ENCODE measurements around the gene ZRANB1. TPM values are rescaled to one million over a fixed set of nuclear protein-coding genes. Genes with fewer than 3 reads are reported as not detected.

The ZRANB1 gene
- polyA plus RNA-seq, 1 of the 3 experiments (the other 2 are of a cell fraction) = 6.2 TPM

DNA sequence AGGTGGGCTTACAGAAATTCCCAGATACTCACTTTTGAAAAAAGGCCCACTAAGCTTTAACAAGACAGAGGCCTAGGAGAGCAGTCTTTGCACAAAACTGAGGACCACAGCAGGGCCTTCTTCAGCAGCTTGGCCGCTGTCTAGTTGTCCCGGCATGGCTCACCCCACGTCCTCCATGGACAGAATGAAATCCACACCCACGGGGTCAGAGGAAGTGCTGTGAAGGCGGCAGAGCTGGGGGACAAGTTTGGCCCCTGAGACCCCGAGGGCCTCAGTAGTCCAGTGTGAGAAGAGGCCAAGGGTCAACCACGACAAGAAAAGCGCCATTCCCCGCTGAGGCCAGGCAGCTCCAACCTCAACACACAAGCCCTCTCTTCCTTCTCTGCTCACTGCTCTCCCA, 78.9 kb downstream of the ZRANB1 start:
- POLR2A ChIA-PET = no interaction called here
- H3K4me3 ChIP-seq (ENCODE audit: low read depth in 2 of 2, low read length in 1 of 2) = no peak overlapping the region
- peak overlapping the region in 1 of 2 experiments; percentile 100; a peak in 1 of 4 replicates for H3K27ac ChIP-seq (ENCODE audit: low read depth in 2 of 2, low read length in 1 of 2)
- TF ChIP-seq MEF2A (IDR thresholded peaks at IDR 0.05; ENCODE audit: borderline replicate concordance, low read depth) (no peak), USF1 (IDR thresholded peaks at IDR 0.05; ENCODE audit: borderline replicate concordance, low read depth) (no peak), IRF3 (IDR thresholded peaks at IDR 0.05; ENCODE audit: low read depth, low read length) (no peak), MAX (IDR thresholded peaks at IDR 0.05; ENCODE audit: low read depth) (no peak), CTCF (IDR thresholded peaks at IDR 0.05) (no peak), MXI1 (IDR thresholded peaks at IDR 0.05; ENCODE audit: low read depth, low read length) (no peak), RFX5 (IDR thresholded peaks at IDR 0.05; ENCODE audit: low read length) (no peak), YY1 (IDR thresholded peaks at IDR 0.05; ENCODE audit: low read depth) (no peak), EZH2phosphoT487 (IDR thresholded peaks at IDR 0.05; ENCODE audit: borderline replicate concordance, low read depth) (no peak)
- H3K9me2 ChIP-seq = no peaks in the 10 kb centered on the region
- WGBS (ENCODE audit: low lambda C conversion rate) = 94% methylated on average over 8 of the region's 9 CpGs
- H2AFZ ChIP-seq (ENCODE audit: low read depth) = no peak overlapping the region
- DNase-seq = no peak
- H3K9ac ChIP-seq = no peak overlapping the region
- CTCF ChIA-PET = interaction anchor here (0.6 to 3.6 kb wide), 8 partner anchors 10 to 149 kb away, joined by 3 to 18 read pairs (median 8); no protein-coding TSS in a partner anchor
- H3K4me2 ChIP-seq = no peak overlapping the region
- peaks cover 6% of the 10 kb centered on the region for H3F3A ChIP-seq (replicated peaks; ENCODE audit: insufficient read depth)
- H3K4me1 ChIP-seq (ENCODE audit: control insufficient read depth in 1 of 2, insufficient read depth in 2 of 2, low read depth in 1 of 2, low read length in 1 of 2) = peaks cover 32 to 79% of the 10 kb centered on the region in 2 experiments
- peaks cover 95% of the 10 kb centered on the region for H3K79me2 ChIP-seq (ENCODE audit: insufficient read depth)
- peaks cover 8 to 20% of the 10 kb centered on the region in 2 experiments for H3K36me3 ChIP-seq (replicated peaks in 1 of 2; ENCODE audit: control insufficient read depth in 1 of 2, insufficient read depth in 2 of 2, low read length in 1 of 2)
- no peaks in the 10 kb centered on the region for H3K9me3 ChIP-seq
- H4K20me1 ChIP-seq (ENCODE audit: insufficient read depth) = peaks cover 90% of the 10 kb centered on the region
- no peaks in the 10 kb centered on the region for H3K27me3 ChIP-seq (ENCODE audit: insufficient read depth)

DNA sequence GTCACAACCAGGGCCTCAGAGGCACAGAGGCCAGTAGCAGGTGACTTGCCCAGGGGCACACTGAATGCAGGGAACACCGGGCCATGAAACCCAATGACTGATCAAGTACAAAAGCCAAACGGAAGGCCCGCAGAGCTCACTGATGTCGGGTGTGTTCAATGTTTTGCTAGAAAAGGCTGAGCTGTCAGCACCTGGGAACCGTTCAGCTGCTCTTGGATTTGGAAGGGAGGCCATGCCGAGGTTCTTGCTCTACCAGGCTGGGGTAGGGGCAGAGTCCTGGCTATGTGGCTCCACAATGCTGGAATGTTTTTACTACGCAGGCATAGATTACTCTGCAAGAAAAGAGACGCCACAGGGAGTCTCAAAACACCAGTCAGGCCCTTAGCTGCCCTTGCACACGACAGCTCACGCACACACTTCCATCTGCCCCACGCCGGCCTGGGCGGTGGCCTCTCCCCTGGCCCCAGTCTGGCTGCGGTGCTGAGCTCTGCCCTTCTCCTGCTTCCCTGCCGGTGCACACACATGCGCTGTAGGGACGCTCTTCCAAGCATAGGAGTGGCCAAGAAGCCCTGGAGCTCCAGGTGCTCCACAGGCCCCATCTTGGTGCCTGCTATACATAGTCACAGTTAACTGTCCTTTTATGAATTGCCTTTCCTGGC, 79.9 kb downstream of the ZRANB1 start:
- 86% methylated on average over 15 of the region's 17 CpGs for WGBS (ENCODE audit: low lambda C conversion rate)
- no peak for TF ChIP-seq CTCF (IDR thresholded peaks at IDR 0.05)
- TF ChIP-seq FOXJ3 (CRISPR knock-in tag; IDR thresholded peaks at IDR 0.05) = no peak
- TF ChIP-seq RAD21 (IDR thresholded peaks at IDR 0.05; ENCODE audit: low read length) = no peak
- TF ChIP-seq ZBTB33 (IDR thresholded peaks at IDR 0.05; ENCODE audit: borderline replicate concordance, low read depth) = no peak
- TF ChIP-seq TEAD4 (IDR thresholded peaks at IDR 0.05; ENCODE audit: borderline replicate concordance, insufficient read depth) = no peak
- TF ChIP-seq SMC3 (IDR thresholded peaks at IDR 0.05; ENCODE audit: low read depth, low read length) = no peak
- no peak for TF ChIP-seq NFIC (IDR thresholded peaks at IDR 0.05; ENCODE audit: borderline replicate concordance)
- TF ChIP-seq FOXM1 (IDR thresholded peaks at IDR 0.05; ENCODE audit: low read depth) = no peak
- TF ChIP-seq GABPA (IDR thresholded peaks at IDR 0.05; ENCODE audit: low read depth) = no peak
- no peak for TF ChIP-seq YY1 (IDR thresholded peaks at IDR 0.05; ENCODE audit: low read depth)
- TF ChIP-seq CHD2 (IDR thresholded peaks at IDR 0.05; ENCODE audit: low read length, partially characterized antibody) = no peak

More for the DNA sequence above, 79.9 kb downstream of the ZRANB1 start:
- Histone ChIP-seq H3K9ac (no peak overlapping the region), H3K4me2 (no peak overlapping the region), H3K36me3 (replicated peaks in 1 of 2; ENCODE audit: control insufficient read depth in 1 of 2, insufficient read depth in 2 of 2, low read length in 1 of 2) (peaks cover 8 to 26% of the 10 kb centered on the region in 2 experiments), H3K4me3 (ENCODE audit: low read depth in 2 of 2, low read length in 1 of 2) (no peak overlapping the region), H3F3A (replicated peaks; ENCODE audit: insufficient read depth) (peaks cover 6% of the 10 kb centered on the region), H3K9me3 (no peaks in the 10 kb centered on the region), H2AFZ (ENCODE audit: low read depth) (no peak overlapping the region), H3K4me1 (ENCODE audit: control insufficient read depth in 1 of 2, insufficient read depth in 2 of 2, low read depth in 1 of 2, low read length in 1 of 2) (peaks cover 32 to 79% of the 10 kb centered on the region in 2 experiments), H3K79me2 (ENCODE audit: insufficient read depth) (peaks cover 98% of the 10 kb centered on the region), H3K9me2 (no peaks in the 10 kb centered on the region), H3K27me3 (ENCODE audit: insufficient read depth) (no peaks in the 10 kb centered on the region), H4K20me1 (ENCODE audit: insufficient read depth) (peaks cover 83% of the 10 kb centered on the region), H3K27ac (ENCODE audit: low read depth in 2 of 2, low read length in 1 of 2) (peak overlapping the region in 1 of 2 experiments; percentile 100; a peak in 2 of 4 replicates)
- ChIA-PET CTCF (interaction anchor here (1.0 to 3.6 kb wide), 8 partner anchors 11 to 39 kb away, joined by 3 to 18 read pairs (median 8); no protein-coding TSS in a partner anchor), POLR2A (interaction anchor here (1.5 kb wide), 1 partner anchor 12 kb away, joined by 3 read pairs; no protein-coding TSS in a partner anchor)
- DNase-seq = no peak

Measured in SK-N-SH (cell line).